MM.1S (cell line): Measurements from ENCODE around the gene TMED8.
"Not testable (repeated sequence)": the region's sequence is repeated elsewhere in the genome, so short reads cannot be mapped to it uniquely, and the experiment has no call there.

Experiments used
- DNase-seq: peaks from one replicate; pipeline ENCODE4 v3.0.0-alpha.2; 2015
- H2AFZ ChIP-seq: fragments of 300-600 bp; sonication (generic); 2 replicates; pipeline ENCODE4 v1.6.0; 2016; ENCODE audit warnings: antibody characterized with exemption, low read length
- H3F3A ChIP-seq: fragments of 300-600 bp; sonication (generic); 2 replicates; pipeline ENCODE4 v1.6.1; 2016; ENCODE audit warnings: mild to moderate bottlenecking, antibody characterized with exemption, low read length, moderate library complexity, mixed read lengths; ENCODE audit not compliant: insufficient read depth
- H3K27ac ChIP-seq: fragments of 300-600 bp; sonication (generic); 2 replicates; pipeline ENCODE4 v1.5.1; 2016; ENCODE audit warnings: mild to moderate bottlenecking, low read length
- H3K27me3 ChIP-seq: fragments of 300-600 bp; sonication (generic); replicated peaks from 2 replicates; pipeline ENCODE4 v1.6.0; 2016; ENCODE audit warnings: low read length; ENCODE audit not compliant: insufficient read depth
- H3K36me3 ChIP-seq: fragments of 300-600 bp; sonication (generic); replicated peaks from 2 replicates; pipeline ENCODE4 v1.6.1; 2016; ENCODE audit warnings: mild to moderate bottlenecking, low read length, mixed read lengths; ENCODE audit not compliant: insufficient read depth
- H3K4me1 ChIP-seq: fragments of 300-600 bp; sonication (generic); 2 replicates; pipeline ENCODE4 v1.6.1; 2016; ENCODE audit warnings: low read length, mixed read lengths
- H3K4me2 ChIP-seq: fragments of 300-600 bp; sonication (generic); 2 replicates; pipeline ENCODE4 v1.6.0; 2016; ENCODE audit warnings: low read depth, low read length
- H3K4me3 ChIP-seq: fragments of 300-600 bp; sonication (generic); 2 replicates; pipeline ENCODE4 v1.5.1; 2016; ENCODE audit warnings: low read length, mixed read lengths
- H3K79me2 ChIP-seq: fragments of 300-600 bp; sonication (generic); 2 replicates; pipeline ENCODE4 v1.6.1; 2016; ENCODE audit warnings: mixed run types, low read length, mixed read lengths
- H3K9ac ChIP-seq: fragments of 300-600 bp; sonication (generic); 2 replicates; pipeline ENCODE4 v1.6.1; 2016; ENCODE audit warnings: low read length, mixed read lengths
- H3K9me2 ChIP-seq: fragments of 300-600 bp; sonication (generic); replicated peaks from 2 replicates; pipeline ENCODE4 v1.6.1; 2016; ENCODE audit warnings: mild to moderate bottlenecking, low read length, mixed read lengths; ENCODE audit not compliant: insufficient read depth
- H3K9me3 ChIP-seq: fragments of 300-600 bp; sonication (generic); replicated peaks from 2 replicates; pipeline ENCODE4 v1.6.1; 2016; ENCODE audit warnings: mild to moderate bottlenecking, low read length, mixed read lengths; ENCODE audit not compliant: insufficient read depth
- H4K20me1 ChIP-seq: fragments of 300-600 bp; sonication (generic); 2 replicates; pipeline ENCODE4 v1.6.1; 2016; ENCODE audit warnings: mild to moderate bottlenecking, low read length, moderate library complexity, mixed read lengths; ENCODE audit not compliant: insufficient read depth
- EZH2 ChIP-seq: fragments of 300-600 bp; sonication (generic); optimal IDR thresholded peaks from 2 replicates; pipeline ENCODE3; 2017; ENCODE audit warnings: low read depth, mild to moderate bottlenecking, antibody characterized with exemption, low read length, mixed read lengths
- EZH2phosphoT487 ChIP-seq: fragments of 300-600 bp; sonication (generic); IDR thresholded peaks from 2 replicates; pipeline ENCODE4 v1.6.1; 2018; ENCODE audit warnings: antibody characterized with exemption, low read length
- TF ChIP-seq, protein P1 (sequence below): fragments of 300-600 bp; sonication (generic); IDR thresholded peaks from 2 replicates; pipeline ENCODE4 v1.5.1; 2016; ENCODE audit warnings: antibody characterized with exemption, low read length, mixed read lengths

The TMED8 gene

GRCh38 chr14:77320238-77320935, 56.5 kb downstream of the TMED8 start, which contains the start of gene POMT2:
POMT2 (minus strand) TSS chr14:77320883; CDS start chr14:77320681, 202 bp downstream.
- Histone ChIP-seq H3F3A (no peaks in the 10 kb centered on the region), H3K4me2 (peak within 1 kb of the TSS; percentile 59; the same call in 1 of the 2 replicates), H3K36me3 (no peaks in the 10 kb centered on the region), H3K27ac (peak within 1 kb of the TSS; percentile 85), H3K9me3 (no peaks in the 10 kb centered on the region), H3K27me3 (no peaks in the 10 kb centered on the region), H3K79me2 (peaks cover 7% of the 10 kb centered on the region), H3K4me1 (peaks cover 7% of the 10 kb centered on the region; the same call in 1 of the 2 replicates), H3K9me2 (no peaks in the 10 kb centered on the region), H3K9ac (peak within 1 kb of the TSS; percentile 92), H4K20me1 (no peaks in the 10 kb centered on the region), H3K4me3 (peak within 1 kb of the TSS; percentile 85), H2AFZ (peak within 1 kb of the TSS; percentile 81)
- TF ChIP-seq, protein P1, sequence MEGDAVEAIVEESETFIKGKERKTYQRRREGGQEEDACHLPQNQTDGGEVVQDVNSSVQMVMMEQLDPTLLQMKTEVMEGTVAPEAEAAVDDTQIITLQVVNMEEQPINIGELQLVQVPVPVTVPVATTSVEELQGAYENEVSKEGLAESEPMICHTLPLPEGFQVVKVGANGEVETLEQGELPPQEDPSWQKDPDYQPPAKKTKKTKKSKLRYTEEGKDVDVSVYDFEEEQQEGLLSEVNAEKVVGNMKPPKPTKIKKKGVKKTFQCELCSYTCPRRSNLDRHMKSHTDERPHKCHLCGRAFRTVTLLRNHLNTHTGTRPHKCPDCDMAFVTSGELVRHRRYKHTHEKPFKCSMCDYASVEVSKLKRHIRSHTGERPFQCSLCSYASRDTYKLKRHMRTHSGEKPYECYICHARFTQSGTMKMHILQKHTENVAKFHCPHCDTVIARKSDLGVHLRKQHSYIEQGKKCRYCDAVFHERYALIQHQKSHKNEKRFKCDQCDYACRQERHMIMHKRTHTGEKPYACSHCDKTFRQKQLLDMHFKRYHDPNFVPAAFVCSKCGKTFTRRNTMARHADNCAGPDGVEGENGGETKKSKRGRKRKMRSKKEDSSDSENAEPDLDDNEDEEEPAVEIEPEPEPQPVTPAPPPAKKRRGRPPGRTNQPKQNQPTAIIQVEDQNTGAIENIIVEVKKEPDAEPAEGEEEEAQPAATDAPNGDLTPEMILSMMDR = peak; percentile 7; the same call in 1 of the 2 replicates
- TF ChIP-seq EZH2 = no peak
- peak; percentile 75 for DNase-seq

GRCh38 chr14:77319422-77319821, 57.5 kb downstream of the TMED8 start:
- H3K9ac ChIP-seq = no peak overlapping the region
- H3K9me2 ChIP-seq = no peaks in the 10 kb centered on the region
- peak overlapping the region; percentile 59; the same call in 1 of the 2 replicates for H3K4me2 ChIP-seq
- H3K9me3 ChIP-seq = no peaks in the 10 kb centered on the region
- no peak for DNase-seq
- H3K79me2 ChIP-seq = peaks cover 7% of the 10 kb centered on the region
- H3K4me1 ChIP-seq = peaks cover 7% of the 10 kb centered on the region; the same call in 1 of the 2 replicates
- no peaks in the 10 kb centered on the region for H3F3A ChIP-seq
- no peaks in the 10 kb centered on the region for H3K27me3 ChIP-seq
- H4K20me1 ChIP-seq = no peaks in the 10 kb centered on the region
- H2AFZ ChIP-seq = no peak overlapping the region
- TF ChIP-seq, protein P1 = no peak
- no peak for TF ChIP-seq EZH2phosphoT487
- no peak for TF ChIP-seq EZH2
- H3K27ac ChIP-seq = no peak overlapping the region
- H3K4me3 ChIP-seq = no peak overlapping the region
- no peaks in the 10 kb centered on the region for H3K36me3 ChIP-seq

DNA sequence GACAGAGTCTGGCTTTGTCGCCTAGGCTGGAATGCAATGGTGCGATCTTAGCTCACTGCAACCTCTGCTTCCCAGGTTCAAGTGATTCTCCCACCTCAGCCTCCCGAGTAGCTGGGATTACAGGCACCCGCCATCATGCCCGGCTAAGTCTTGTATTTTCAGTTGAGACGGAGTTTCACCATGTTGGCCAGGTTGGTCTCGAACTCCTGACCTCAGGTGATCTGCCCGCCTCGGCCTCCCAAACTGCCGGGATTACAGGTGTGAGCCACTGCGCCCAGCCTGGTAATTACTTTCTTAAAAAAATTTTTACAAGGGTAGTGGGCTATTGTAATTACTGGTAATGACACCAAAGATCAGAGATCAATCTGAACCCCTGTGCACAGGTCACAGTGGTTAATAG, 58.1 kb downstream of the TMED8 start:
- H3K4me3 ChIP-seq = not testable (repeated sequence)

DNA sequence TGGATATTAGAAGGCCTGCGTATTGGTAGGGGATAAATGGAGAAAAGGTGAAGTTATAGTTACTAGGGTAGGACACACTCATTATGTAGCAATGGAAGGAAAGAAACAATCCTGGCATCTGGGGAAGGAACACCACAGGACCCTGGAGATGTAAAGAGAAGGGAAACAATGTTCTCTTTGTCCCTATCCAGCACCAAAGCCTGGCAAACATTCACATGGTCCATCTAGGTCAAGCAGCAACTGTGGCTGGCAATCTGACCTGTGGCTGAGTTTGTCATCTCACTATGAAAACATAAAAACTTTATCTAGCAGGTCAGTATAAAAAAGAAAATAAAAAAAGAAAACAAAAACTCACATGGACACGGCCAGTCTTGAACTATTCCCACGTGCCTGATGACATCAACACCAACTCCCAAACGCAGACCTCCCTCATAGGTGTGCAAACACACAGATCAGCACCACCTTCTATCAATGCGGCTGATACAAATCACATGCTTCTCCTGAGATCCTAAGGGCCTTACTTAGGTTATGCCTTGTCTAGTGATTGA, 58.8 kb downstream of the TMED8 start:
- no peak overlapping the region for H3K4me3 ChIP-seq

More for the DNA sequence above, 58.1 kb downstream of the TMED8 start:
- DNase-seq, H3F3A ChIP-seq, H3K9ac ChIP-seq, H3K79me2 ChIP-seq, H3K9me2 ChIP-seq, H2AFZ ChIP-seq, H3K4me2 ChIP-seq, H3K27ac ChIP-seq, H3K9me3 ChIP-seq, H3K4me1 ChIP-seq, H3K36me3 ChIP-seq, H4K20me1 ChIP-seq, H3K27me3 ChIP-seq: not testable (repeated sequence)

More for the DNA sequence above, 58.8 kb downstream of the TMED8 start:
- H3K36me3 ChIP-seq = no peaks in the 10 kb centered on the region
- TF ChIP-seq, protein P1 = no peak
- TF ChIP-seq EZH2 = no peak
- no peaks in the 10 kb centered on the region for H3F3A ChIP-seq
- no peaks in the 10 kb centered on the region for H3K9me2 ChIP-seq
- H3K4me2 ChIP-seq = no peak overlapping the region
- no peaks in the 10 kb centered on the region for H4K20me1 ChIP-seq
- H2AFZ ChIP-seq = no peak overlapping the region
- no peak overlapping the region for H3K27ac ChIP-seq
- H3K79me2 ChIP-seq = peaks cover 7% of the 10 kb centered on the region
- DNase-seq = no peak
- H3K9ac ChIP-seq = no peak overlapping the region
- H3K27me3 ChIP-seq = no peaks in the 10 kb centered on the region
- no peaks in the 10 kb centered on the region for H3K9me3 ChIP-seq
- H3K4me1 ChIP-seq = peaks cover 7% of the 10 kb centered on the region; the same call in 1 of the 2 replicates
